ENCODE results near the gene TMEM184A. TPM values are rescaled to one million over a fixed set of nuclear protein-coding genes. Genes with fewer than 3 reads are reported as not detected.

Gene TMEM184A
- polyA plus RNA-seq, 2 of the 4 experiments (the other 2 are of a cell fraction): 14.3 to 18.4 TPM

- TF ChIP-seq FOXS1 (CRISPR knock-in tag; IDR thresholded peaks at IDR 0.05) (no peak), ZC3H11A (IDR thresholded peaks at IDR 0.05) (no peak), RARB (CRISPR knock-in tag; IDR thresholded peaks at IDR 0.05) (no peak), POLR2AphosphoS2 (conservative IDR thresholded peaks at IDR 0.05; ENCODE audit: low read length) (no peak; the same call in 1 of the 2 replicates), ESRRA (IDR thresholded peaks at IDR 0.05; ENCODE audit: borderline replicate concordance, low read length) (no peak), CHD2 (IDR thresholded peaks at IDR 0.05; ENCODE audit: low read length, partially characterized antibody) (no peak), POLR2A (IDR thresholded peaks at IDR 0.05; ENCODE audit: low read length) (peak; percentile 9; the same call in 1 of the 2 replicates), RFX5 (IDR thresholded peaks at IDR 0.05) (no peak), NFE2L2 (conservative IDR thresholded peaks at IDR 0.05; ENCODE audit: low read length) (no peak), EP300 (IDR thresholded peaks at IDR 0.05) (no peak), PHF8 (IDR thresholded peaks at IDR 0.05; ENCODE audit: borderline replicate concordance, low read depth) (no peak), EHMT2 (IDR thresholded peaks at IDR 0.05; ENCODE audit: low read depth) (no peak)
Measured at GRCh38 chr7:1531263-1531978, 24.6 kb downstream of the TMEM184A start (continued).

GRCh38 chr7:1530946-1531262 is 25.1 kb downstream of the TMEM184A start:
- POLR2A ChIA-PET: no interaction called here
- CTCF ChIA-PET: no interaction called here

DNA sequence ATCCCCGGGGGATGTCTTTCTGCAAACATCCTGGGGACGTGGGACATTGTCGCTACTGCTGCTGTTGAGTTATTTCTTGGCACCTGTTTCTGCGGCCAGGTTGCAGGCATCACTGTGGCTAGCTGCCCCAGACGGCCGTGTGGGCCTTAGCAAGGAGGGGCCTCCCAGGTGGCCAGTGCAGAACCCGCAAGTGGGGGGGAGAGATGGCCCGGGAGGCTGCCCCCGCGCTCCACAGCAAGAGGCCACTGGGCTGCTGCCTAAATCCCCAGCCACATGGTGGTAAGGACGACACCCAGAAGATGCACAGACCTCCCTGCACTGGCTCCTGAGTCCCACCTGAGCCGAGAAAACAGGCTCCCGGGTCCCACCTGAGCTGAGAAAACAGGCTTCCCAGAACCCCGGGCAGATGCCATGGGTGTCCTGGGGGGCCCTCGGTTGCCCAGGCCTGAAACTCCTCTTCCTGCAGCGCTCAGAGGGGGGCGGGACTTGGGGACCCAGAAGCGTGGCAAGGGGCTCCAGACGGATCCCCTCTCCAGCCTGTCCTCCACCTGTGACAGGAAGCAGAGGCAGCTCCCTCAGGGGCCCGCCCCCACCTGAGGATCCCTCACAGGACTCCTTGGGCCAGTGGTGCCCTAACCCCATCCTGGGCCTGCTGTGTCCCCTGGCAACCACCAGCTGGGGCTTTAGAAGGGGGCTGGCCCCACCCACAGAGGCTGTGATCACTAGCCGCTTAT is 26.5 kb downstream of the TMEM184A start:
- Histone ChIP-seq H3K4me2 (peak overlapping the region; percentile 98), H3K27ac (peak overlapping the region; percentile 97 to 98), H3K9me3 (no peaks in the 10 kb centered on the region), H3K4me1 (peaks cover 37% of the 10 kb centered on the region), H3K4me3 (no peak overlapping the region)
- POLR2A ChIA-PET: no interaction called here
- ATAC-seq (no peak), DNase-seq (ENCODE audit: low read depth in 1 of 2, low spot score in 1 of 2) (no peak), FAIRE-seq (no peak)
- CTCF ChIA-PET: interaction anchor here (1.5 kb wide), 1 partner anchor 8 kb away, joined by 3 read pairs; no protein-coding TSS in a partner anchor
- TF ChIP-seq CBX2 (IDR thresholded peaks at IDR 0.05; ENCODE audit: borderline replicate concordance, low read depth): no peak
- TF ChIP-seq, protein P1, sequence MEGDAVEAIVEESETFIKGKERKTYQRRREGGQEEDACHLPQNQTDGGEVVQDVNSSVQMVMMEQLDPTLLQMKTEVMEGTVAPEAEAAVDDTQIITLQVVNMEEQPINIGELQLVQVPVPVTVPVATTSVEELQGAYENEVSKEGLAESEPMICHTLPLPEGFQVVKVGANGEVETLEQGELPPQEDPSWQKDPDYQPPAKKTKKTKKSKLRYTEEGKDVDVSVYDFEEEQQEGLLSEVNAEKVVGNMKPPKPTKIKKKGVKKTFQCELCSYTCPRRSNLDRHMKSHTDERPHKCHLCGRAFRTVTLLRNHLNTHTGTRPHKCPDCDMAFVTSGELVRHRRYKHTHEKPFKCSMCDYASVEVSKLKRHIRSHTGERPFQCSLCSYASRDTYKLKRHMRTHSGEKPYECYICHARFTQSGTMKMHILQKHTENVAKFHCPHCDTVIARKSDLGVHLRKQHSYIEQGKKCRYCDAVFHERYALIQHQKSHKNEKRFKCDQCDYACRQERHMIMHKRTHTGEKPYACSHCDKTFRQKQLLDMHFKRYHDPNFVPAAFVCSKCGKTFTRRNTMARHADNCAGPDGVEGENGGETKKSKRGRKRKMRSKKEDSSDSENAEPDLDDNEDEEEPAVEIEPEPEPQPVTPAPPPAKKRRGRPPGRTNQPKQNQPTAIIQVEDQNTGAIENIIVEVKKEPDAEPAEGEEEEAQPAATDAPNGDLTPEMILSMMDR (IDR thresholded peaks at IDR 0.05): no peak
- TF ChIP-seq JUN (IDR thresholded peaks at IDR 0.05): no peak
- no peak for TF ChIP-seq KDM1A (IDR thresholded peaks at IDR 0.05; ENCODE audit: low read depth)
- TF ChIP-seq BCL3 (IDR thresholded peaks at IDR 0.05): no peak
- no peak for TF ChIP-seq SREBF2 (IDR thresholded peaks at IDR 0.05)
- TF ChIP-seq MAZ (IDR thresholded peaks at IDR 0.05; ENCODE audit: borderline replicate concordance, low read depth, low read length): no peak
- TF ChIP-seq RFX5 (IDR thresholded peaks at IDR 0.05): no peak
- TF ChIP-seq FOSL2 (IDR thresholded peaks at IDR 0.05): no peak
- no peak for TF ChIP-seq FOSL2 (CRISPR knock-in tag; IDR thresholded peaks at IDR 0.05)
- no peak for TF ChIP-seq EHF (CRISPR knock-in tag; IDR thresholded peaks at IDR 0.05)
- 90% methylated on average over 11 of the region's 21 CpGs for WGBS (ENCODE audit: missing lambda C conversion rate)

More at GRCh38 chr7:1530946-1531262, 25.1 kb downstream of the TMEM184A start:
- H3K9me3 ChIP-seq: no peaks in the 10 kb centered on the region
- peak overlapping the region; percentile 98 for H3K4me3 ChIP-seq
- ATAC-seq (no peak), DNase-seq (ENCODE audit: low read depth in 1 of 2, low spot score in 1 of 2) (no peak), FAIRE-seq (no peak)
- no CpG with 5 or more reads among the region's 45 CpGs for WGBS (ENCODE audit: missing lambda C conversion rate)
- TF ChIP-seq, protein P2, sequence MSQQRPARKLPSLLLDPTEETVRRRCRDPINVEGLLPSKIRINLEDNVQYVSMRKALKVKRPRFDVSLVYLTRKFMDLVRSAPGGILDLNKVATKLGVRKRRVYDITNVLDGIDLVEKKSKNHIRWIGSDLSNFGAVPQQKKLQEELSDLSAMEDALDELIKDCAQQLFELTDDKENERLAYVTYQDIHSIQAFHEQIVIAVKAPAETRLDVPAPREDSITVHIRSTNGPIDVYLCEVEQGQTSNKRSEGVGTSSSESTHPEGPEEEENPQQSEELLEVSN (IDR thresholded peaks at IDR 0.05; ENCODE audit: borderline replicate concordance, low read depth): no peak
- no peak for TF ChIP-seq GATA3 (IDR thresholded peaks at IDR 0.05; ENCODE audit: borderline replicate concordance)
- no peak for TF ChIP-seq FOXS1 (CRISPR knock-in tag; IDR thresholded peaks at IDR 0.05)
- no peak for TF ChIP-seq ESRRA (IDR thresholded peaks at IDR 0.05; ENCODE audit: borderline replicate concordance, low read length)
- no peak; a peak in 1 of 5 replicates for TF ChIP-seq JUN (IDR thresholded peaks at IDR 0.05)
- no peak for TF ChIP-seq RFX5 (IDR thresholded peaks at IDR 0.05)
- TF ChIP-seq CBX2 (IDR thresholded peaks at IDR 0.05; ENCODE audit: borderline replicate concordance, low read depth): no peak
- TF ChIP-seq ZSCAN20 (CRISPR knock-in tag; IDR thresholded peaks at IDR 0.05): no peak
- TF ChIP-seq ELK1 (IDR thresholded peaks at IDR 0.05; ENCODE audit: low read depth, low read length): no peak
- peaks cover 47% of the 10 kb centered on the region for H3K4me1 ChIP-seq
- H3K27ac ChIP-seq: peak overlapping the region; percentile 97 to 98
- H3K4me2 ChIP-seq: peak overlapping the region; percentile 98

Data from A549 (cell line).